Endodermal cell (in vitro differentiated cells): ENCODE data around the gene C12orf57. TPM values are rescaled to one million over a fixed set of nuclear protein-coding genes. Genes with fewer than 3 reads are reported as not detected.

Source experiments
- DNase-seq: peaks from one replicate; pipeline ENCODE4 v3.0.0-alpha.2; 2017
- H3K27ac ChIP-seq: 2 replicates; pipeline ENCODE4 v1.5.1; 2013; ENCODE audit warnings: mild to moderate bottlenecking, low read depth, low read length, moderate library complexity
- H3K27me3 ChIP-seq: 2 replicates; pipeline ENCODE4 v1.6.1; 2013; ENCODE audit warnings: mild to moderate bottlenecking, low read length, moderate library complexity; ENCODE audit not compliant: insufficient read depth, control insufficient read depth, poor library complexity, severe bottlenecking
- H3K36me3 ChIP-seq: 2 replicates; pipeline ENCODE4 v1.7.0; 2013; ENCODE audit warnings: mild to moderate bottlenecking, low read length, moderate library complexity; ENCODE audit not compliant: control insufficient read depth, insufficient read depth
- H3K4me1 ChIP-seq: one replicate; pipeline ENCODE4 v1.7.0; 2013; ENCODE audit warnings: low read length; ENCODE audit not compliant: control insufficient read depth, insufficient read depth
- H3K4me3 ChIP-seq: 2 replicates; pipeline ENCODE4 v1.5.1; 2013; ENCODE audit warnings: mild to moderate bottlenecking, low read length, moderate library complexity
- H3K9ac ChIP-seq: 2 replicates; pipeline ENCODE4 v1.6.1; 2013; ENCODE audit warnings: mild to moderate bottlenecking, low read length, moderate library complexity; ENCODE audit not compliant: poor library complexity, severe bottlenecking; ENCODE audit errors: extremely low read depth
- H3K9me3 ChIP-seq: 2 replicates; pipeline ENCODE4 v1.6.1; 2013; ENCODE audit warnings: mild to moderate bottlenecking, low read length, moderate library complexity; ENCODE audit not compliant: control insufficient read depth
- H3K27ac Mint-ChIP-seq: 2 replicates; pipeline ENCODE4 v1.8.0; 2020; ENCODE audit warnings: mixed read lengths
- H3K27me3 Mint-ChIP-seq: 2 replicates; pipeline ENCODE4 v1.8.0; 2021; ENCODE audit warnings: mild to moderate bottlenecking, mixed read lengths; ENCODE audit not compliant: insufficient read depth
- H3K36me3 Mint-ChIP-seq: 2 replicates; pipeline ENCODE4 v1.8.0; 2020; ENCODE audit warnings: low read depth, mixed read lengths
- H3K4me1 Mint-ChIP-seq: 2 replicates; pipeline ENCODE4 v1.8.0; 2020; ENCODE audit warnings: mixed read lengths
- H3K4me3 Mint-ChIP-seq: 2 replicates; pipeline ENCODE4 v1.8.0; 2020; ENCODE audit warnings: mild to moderate bottlenecking, moderate library complexity, mixed read lengths
- H3K9me3 Mint-ChIP-seq: 2 replicates; pipeline ENCODE4 v1.8.0; 2020; ENCODE audit warnings: mild to moderate bottlenecking, mixed read lengths
- WGBS, 2 experiments: methylation state at CpG; one replicate each; pipeline versions ENCODE4 v1.1.5 to v1.1.7; 2013; ENCODE audit warnings: missing lambda C conversion rate in 2 of 2, mixed read lengths in 1 of 2; ENCODE audit not compliant: insufficient coverage in 1 of 2, insufficient read length in 1 of 2; 5-methylcytosine and 5-hydroxymethylcytosine counted together
- total RNA-seq, 2 donors: library from RNA; stranded (reverse); fragmentation: NEBNext Ultra II Directional in 1 of 2; extraction: Animal tissue kit (Norgen Biotek cat#: 25700) in 1 of 2; gene quantifications; 2 replicates in 1 of 2; 3 replicates in 1 of 2; pipeline ENCODE4 v1.2.1, GENCODE V29; 2021
- TF ChIP-seq, protein P1 (sequence below): fragments of 200-600 bp; sonication (generic); conservative IDR thresholded peaks from 2 replicates; pipeline ENCODE4 v1.5.0; 2021; ENCODE audit warnings: antibody characterized with exemption, mild to moderate bottlenecking

Gene C12orf57
- total RNA-seq, 2 donors from 2014 or later: 141 to 257 TPM

DNA sequence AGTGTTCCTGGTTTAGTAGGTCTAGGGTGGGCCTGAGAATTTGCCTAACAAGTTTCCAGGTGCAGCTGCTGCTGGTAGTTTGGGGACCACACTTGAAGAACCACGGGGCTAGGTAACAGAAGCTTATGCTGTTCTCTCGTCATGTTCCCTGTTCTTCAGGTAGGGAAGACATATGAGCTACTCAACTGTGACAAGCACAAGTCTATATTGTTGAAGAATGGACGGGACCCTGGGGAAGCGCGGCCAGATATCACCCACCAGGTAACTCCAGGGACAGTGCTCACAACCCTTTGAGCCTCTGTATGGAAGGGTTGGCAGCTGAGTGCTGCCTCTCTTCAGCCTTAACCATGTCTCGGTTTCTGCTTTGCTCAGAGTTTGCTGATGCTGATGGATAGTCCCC, 30.4 kb downstream of the C12orf57 start:
- Mint-ChIP-seq H3K36me3 (peaks cover 66% of the 10 kb centered on the region), H3K27me3 (no peaks in the 10 kb centered on the region), H3K9me3 (no peaks in the 10 kb centered on the region), H3K4me1 (peaks cover 11% of the 10 kb centered on the region), H3K4me3 (no peak overlapping the region), H3K27ac (no peak overlapping the region)
- H3K4me1 ChIP-seq: peaks cover 2% of the 10 kb centered on the region
- H3K9ac ChIP-seq: no peak overlapping the region
- no peak for DNase-seq
- TF ChIP-seq, protein P1, sequence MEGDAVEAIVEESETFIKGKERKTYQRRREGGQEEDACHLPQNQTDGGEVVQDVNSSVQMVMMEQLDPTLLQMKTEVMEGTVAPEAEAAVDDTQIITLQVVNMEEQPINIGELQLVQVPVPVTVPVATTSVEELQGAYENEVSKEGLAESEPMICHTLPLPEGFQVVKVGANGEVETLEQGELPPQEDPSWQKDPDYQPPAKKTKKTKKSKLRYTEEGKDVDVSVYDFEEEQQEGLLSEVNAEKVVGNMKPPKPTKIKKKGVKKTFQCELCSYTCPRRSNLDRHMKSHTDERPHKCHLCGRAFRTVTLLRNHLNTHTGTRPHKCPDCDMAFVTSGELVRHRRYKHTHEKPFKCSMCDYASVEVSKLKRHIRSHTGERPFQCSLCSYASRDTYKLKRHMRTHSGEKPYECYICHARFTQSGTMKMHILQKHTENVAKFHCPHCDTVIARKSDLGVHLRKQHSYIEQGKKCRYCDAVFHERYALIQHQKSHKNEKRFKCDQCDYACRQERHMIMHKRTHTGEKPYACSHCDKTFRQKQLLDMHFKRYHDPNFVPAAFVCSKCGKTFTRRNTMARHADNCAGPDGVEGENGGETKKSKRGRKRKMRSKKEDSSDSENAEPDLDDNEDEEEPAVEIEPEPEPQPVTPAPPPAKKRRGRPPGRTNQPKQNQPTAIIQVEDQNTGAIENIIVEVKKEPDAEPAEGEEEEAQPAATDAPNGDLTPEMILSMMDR: no peak
- no peaks in the 10 kb centered on the region for H3K27me3 ChIP-seq
- WGBS, 2 experiments: 95 to 96% methylated on average over 6 of the region's 6 CpGs
- peaks cover 54% of the 10 kb centered on the region for H3K36me3 ChIP-seq
- H3K4me3 ChIP-seq: no peak overlapping the region
- H3K27ac ChIP-seq: no peak overlapping the region
- H3K9me3 ChIP-seq: no peaks in the 10 kb centered on the region

GRCh38 chr12:6975297-6976032, 31.6 kb downstream of the C12orf57 start:
- no peaks in the 10 kb centered on the region for H3K27me3 Mint-ChIP-seq
- Histone ChIP-seq H3K9me3 (no peaks in the 10 kb centered on the region), H3K4me3 (no peak overlapping the region), H3K4me1 (no peaks in the 10 kb centered on the region), H3K27ac (no peak overlapping the region), H3K36me3 (peaks cover 63% of the 10 kb centered on the region), H3K27me3 (no peaks in the 10 kb centered on the region), H3K9ac (no peak overlapping the region)
- H3K27ac Mint-ChIP-seq: peak overlapping the region; percentile 14
- WGBS, 2 experiments: 92 to 95% methylated on average over 2 of the region's 2 CpGs
- H3K9me3 Mint-ChIP-seq: no peaks in the 10 kb centered on the region
- peaks cover 74% of the 10 kb centered on the region for H3K36me3 Mint-ChIP-seq
- TF ChIP-seq, protein P1: no peak
- H3K4me3 Mint-ChIP-seq: no peak overlapping the region
- DNase-seq: no peak
- peaks cover 6% of the 10 kb centered on the region for H3K4me1 Mint-ChIP-seq

DNA sequence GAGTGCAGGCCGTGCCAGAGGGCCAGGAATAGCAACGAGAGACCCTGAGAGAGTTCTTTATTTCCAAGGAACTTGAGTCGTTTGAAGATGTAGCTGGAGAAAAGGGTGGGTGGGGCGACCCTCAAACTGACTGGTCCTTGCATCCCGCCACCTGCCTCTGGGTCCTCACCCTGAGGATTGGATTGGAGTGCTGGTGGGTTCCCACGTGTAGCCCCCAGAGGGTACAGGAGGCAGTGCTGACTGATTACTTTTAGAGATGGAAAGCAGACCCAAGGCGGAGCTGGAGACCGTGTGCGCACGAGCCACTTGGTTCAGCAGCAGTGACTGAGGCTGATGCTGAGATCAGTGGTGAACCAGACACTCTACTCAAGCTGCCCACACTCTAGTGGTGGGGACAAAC, 33.8 kb downstream of the C12orf57 start:
- WGBS, 2 experiments: 93 to 96% methylated on average over 5 to 10 of the region's 10 CpGs
- no peaks in the 10 kb centered on the region for H3K9me3 ChIP-seq
- no peak overlapping the region for H3K4me3 Mint-ChIP-seq
- H3K36me3 Mint-ChIP-seq: peaks cover 90% of the 10 kb centered on the region
- H3K36me3 ChIP-seq: peaks cover 71% of the 10 kb centered on the region
- TF ChIP-seq, protein P1: no peak
- no peaks in the 10 kb centered on the region for H3K4me1 ChIP-seq
- H3K27ac Mint-ChIP-seq: peak overlapping the region; percentile 3
- no peaks in the 10 kb centered on the region for H3K27me3 ChIP-seq
- no peaks in the 10 kb centered on the region for H3K9me3 Mint-ChIP-seq
- DNase-seq: no peak
- no peaks in the 10 kb centered on the region for H3K27me3 Mint-ChIP-seq
- H3K4me1 Mint-ChIP-seq: no peaks in the 10 kb centered on the region
- H3K4me3 ChIP-seq: no peak overlapping the region
- H3K27ac ChIP-seq: no peak overlapping the region
- H3K9ac ChIP-seq: no peak overlapping the region
